K562 (cell line): ENCODE data around the gene CCDC33. TPM values are rescaled to one million over a fixed set of nuclear protein-coding genes. Genes with fewer than 3 reads are reported as not detected.

Experiments
- AFF1 ChIP-seq, 2 experiments: fragments of 450-650 bp; IDR thresholded peaks; 2 replicates each; pipeline ENCODE4 v1.6.1; 2018; ENCODE audit warnings: mild to moderate bottlenecking in 2 of 2, low read depth in 1 of 2; ENCODE audit not compliant: partially characterized antibody in 2 of 2
- BHLHE40 ChIP-seq: IDR thresholded peaks from 2 replicates; pipeline ENCODE4 v1.6.1; 2011; ENCODE audit warnings: low read length, improper control_type of control experiment
- EGR1 ChIP-seq: fragments of 450-650 bp; conservative IDR thresholded peaks from 2 replicates; pipeline ENCODE4 v1.6.1; 2017; ENCODE audit warnings: mild to moderate bottlenecking
- ELK3 ChIP-seq: fragments of 450-650 bp; formaldehyde crosslinking; IDR thresholded peaks from 2 replicates; pipeline ENCODE4 v1.4.0; 2020; ENCODE audit warnings: mild to moderate bottlenecking
- ESRRB ChIP-seq: fragments of 250-450 bp; sonication (Bioruptor Pico); IDR thresholded peaks from 2 replicates; pipeline ENCODE4 v1.5.0; 2020; ENCODE audit warnings: mild to moderate bottlenecking, moderate library complexity, borderline replicate concordance
- ETS2 ChIP-seq: IDR thresholded peaks from 2 replicates; pipeline ENCODE4 v1.6.1; 2016; ENCODE audit warnings: borderline replicate concordance, missing genetic modification characterization, mild to moderate bottlenecking, moderate library complexity, missing compliant biosample characterization; ENCODE audit not compliant: poor library complexity, severe bottlenecking
- MAX ChIP-seq: sonication (generic); formaldehyde crosslinking; IDR thresholded peaks from 2 replicates; pipeline ENCODE4 v1.9.0; 2022; ENCODE audit warnings: mild to moderate bottlenecking, missing genetic modification reagents
- POLR2G ChIP-seq: fragments of 200-400 bp; formaldehyde crosslinking; IDR thresholded peaks from 2 replicates; pipeline ENCODE4 v1.6.1; 2017; ENCODE audit warnings: low read depth, mild to moderate bottlenecking, antibody characterized with exemption, low read length, moderate library complexity
- RNF219 ChIP-seq: fragments of 250-450 bp; sonication (Bioruptor Pico); IDR thresholded peaks from 2 replicates; pipeline ENCODE4 v1.5.0; 2022; ENCODE audit warnings: mild to moderate bottlenecking
- SMAD2 ChIP-seq: fragments of 150-350 bp; IDR thresholded peaks from 2 replicates; pipeline ENCODE4 v1.6.1; 2014; ENCODE audit warnings: low read depth, mild to moderate bottlenecking, low read length
- THRB ChIP-seq: fragments of 450-650 bp; formaldehyde crosslinking; conservative IDR thresholded peaks from 2 replicates; pipeline ENCODE4 v1.4.0; 2022; ENCODE audit warnings: mild to moderate bottlenecking, missing genetic modification characterization
- ZBTB17 ChIP-seq: fragments of 450-650 bp; formaldehyde crosslinking; IDR thresholded peaks from 2 replicates; pipeline ENCODE4 v1.4.0; 2020; ENCODE audit warnings: mild to moderate bottlenecking
- ZNF668 ChIP-seq: fragments of 250-450 bp; sonication (Bioruptor Pico); IDR thresholded peaks from 2 replicates; pipeline ENCODE4 v1.8.0; 2022; ENCODE audit warnings: mild to moderate bottlenecking, inconsistent platforms
- polyA plus RNA-seq, 8 experiments: library from polyadenylated mRNA; depleted of rRNA in 4 of 8; stranded (reverse) in 5 of 8; unstranded in 3 of 8; fragments of >200 nt; fragmentation: Nextera tagmentation in 2 of 8; fragmentation: Illumina TruSeq in 1 of 8; extraction: Ambion mirVana in 2 of 8; extraction: Trizol in 1 of 8; gene quantifications; 2 replicates each; pipeline versions ENCODE4 v1.2.1 to v1.2.3, GENCODE V29; 2011 to 2014; ENCODE audit warnings: inconsistent platforms in 1 of 8, missing spikeins in 1 of 8
- total RNA-seq, 7 experiments: library from RNA; depleted of rRNA in 6 of 7; stranded (reverse); fragments of >200 nt in 6 of 7; fragmentation: Illumina TruSeq in 2 of 7; extraction: Trizol in 2 of 7; gene quantifications; 2 replicates each; pipeline versions ENCODE4 v1.2.1 to v1.2.3, GENCODE V29; 2011 to 2021; ENCODE audit warnings: low replicate concordance in 1 of 7

Gene CCDC33
- total and polyA plus RNA-seq, 9 of the 15 experiments (the other 6 are each of a cell fraction or from before 2014, with no cell fraction given): 0.08 to 1.1 (median 0.15) TPM; not detected in 4

- peak; percentile 61; the same call in 1 of the 2 replicates for TF ChIP-seq MAX (CRISPR knock-in tag)
- TF ChIP-seq RNF219 (CRISPR knock-in tag): no peak
- TF ChIP-seq THRB (CRISPR knock-in tag): no peak
- no peak for TF ChIP-seq SMAD2
- TF ChIP-seq EGR1: peak; percentile 52
- peak; percentile 61 for TF ChIP-seq POLR2G
- no peak for TF ChIP-seq ZNF668 (CRISPR knock-in tag)
- TF ChIP-seq BHLHE40: peak; percentile 72
- no peak for TF ChIP-seq ESRRB (CRISPR knock-in tag)
- TF ChIP-seq ZBTB17 (CRISPR knock-in tag): 0 out of 2 replicates have a peak, but pooled peaks have one; percentile 29
- TF ChIP-seq ETS2: no peak
- TF ChIP-seq AFF1 (IDR thresholded peaks at IDR 0.05; ENCODE audit: low read depth in 1 of 2, partially characterized antibody in 2 of 2): no peak
- TF ChIP-seq ELK3: no peak
Measured at GRCh38 chr15:74373731-74374647, 137.9 kb downstream of the CCDC33 start (continued).
